ENCODE measurements around the gene PDXK.

- TF ChIP-seq CTCF (IDR thresholded peaks at IDR 0.05; ENCODE audit: control extremely low read depth in 1 of 3, insufficient read depth in 1 of 3, low read depth in 1 of 3, low read length in 3 of 3) (no peak), BCL11A (IDR thresholded peaks at IDR 0.05; ENCODE audit: low read depth in 2 of 2, low read length in 2 of 2) (no peak), TEAD4 (IDR thresholded peaks at IDR 0.05; ENCODE audit: low read depth, low read length) (no peak), USF2 (IDR thresholded peaks at IDR 0.05; ENCODE audit: low read length) (no peak), EP300 (IDR thresholded peaks at IDR 0.05; ENCODE audit: borderline replicate concordance in 1 of 2, low read depth in 2 of 2, low read length in 2 of 2) (no peak), POLR2AphosphoS5 (IDR thresholded peaks at IDR 0.05; ENCODE audit: low read depth, low read length) (no peak), NANOG (IDR thresholded peaks at IDR 0.05; ENCODE audit: insufficient read depth, low read depth, low read length, poor library complexity, severe bottlenecking) (no peak), TAF7 (optimal IDR thresholded peaks at IDR 0.05; ENCODE audit: borderline replicate concordance, low read depth, low read length) (no peak), CREB1 (IDR thresholded peaks at IDR 0.05) (no peak), CEBPB (IDR thresholded peaks at IDR 0.05; ENCODE audit: low read depth, low read length) (no peak), CBX8 (IDR thresholded peaks at IDR 0.05; ENCODE audit: borderline replicate concordance, low read depth, low read length) (no peak)
These were observed 37.3 kb upstream of the PDXK start for GRCh38 chr21:43681650-43682049.

Measured in H1 (cell line).